Esophagus muscularis mucosa (tissue), 4 donors: ENCODE data around the gene PRKCQ.

Experiments
- CTCF ChIP-seq, 3 experiments: fragments of 200-600 bp in 2 of 3; fragments of 450-650 bp in 1 of 3; sonication (generic) in 2 of 3; IDR thresholded peaks; one replicate each; pipeline ENCODE4 v1.5.1; 2017 to 2019; ENCODE audit warnings: antibody characterized with exemption in 3 of 3, mild to moderate bottlenecking in 2 of 3, moderate library complexity in 1 of 3
- EP300 ChIP-seq: sonication (generic); formaldehyde crosslinking; IDR thresholded peaks from one replicate; pipeline ENCODE4 v1.6.1; 2017; ENCODE audit warnings: antibody characterized with exemption
- POLR2A ChIP-seq: fragments of 450-650 bp; IDR thresholded peaks from one replicate; pipeline ENCODE4 v1.6.1; 2017; ENCODE audit warnings: antibody characterized with exemption, moderate library complexity, mild to moderate bottlenecking, low read depth
- POLR2AphosphoS5 ChIP-seq, 2 donors: sonication (generic); formaldehyde crosslinking; IDR thresholded peaks; one replicate each; pipeline ENCODE4 v1.6.1; 2017; ENCODE audit warnings: antibody characterized with exemption in 2 of 2

- TF ChIP-seq CTCF (IDR thresholded peaks at IDR 0.05) = no peak
- TF ChIP-seq EP300 = no peak
- TF ChIP-seq POLR2A = no peak
- peak; percentile 36 to 46 for TF ChIP-seq POLR2AphosphoS5 (IDR thresholded peaks at IDR 0.05)
Measured at GRCh38 chr10:6409971-6410643, 170.0 kb downstream of the PRKCQ start.
